ENCODE results near the gene KCNAB2.

KCNAB2 gene

GRCh38 chr1:6080469-6080868, 34.8 kb downstream of the KCNAB2 start:
- H3K27ac ChIP-seq, result no peak overlapping the region
- TF ChIP-seq, protein P1, sequence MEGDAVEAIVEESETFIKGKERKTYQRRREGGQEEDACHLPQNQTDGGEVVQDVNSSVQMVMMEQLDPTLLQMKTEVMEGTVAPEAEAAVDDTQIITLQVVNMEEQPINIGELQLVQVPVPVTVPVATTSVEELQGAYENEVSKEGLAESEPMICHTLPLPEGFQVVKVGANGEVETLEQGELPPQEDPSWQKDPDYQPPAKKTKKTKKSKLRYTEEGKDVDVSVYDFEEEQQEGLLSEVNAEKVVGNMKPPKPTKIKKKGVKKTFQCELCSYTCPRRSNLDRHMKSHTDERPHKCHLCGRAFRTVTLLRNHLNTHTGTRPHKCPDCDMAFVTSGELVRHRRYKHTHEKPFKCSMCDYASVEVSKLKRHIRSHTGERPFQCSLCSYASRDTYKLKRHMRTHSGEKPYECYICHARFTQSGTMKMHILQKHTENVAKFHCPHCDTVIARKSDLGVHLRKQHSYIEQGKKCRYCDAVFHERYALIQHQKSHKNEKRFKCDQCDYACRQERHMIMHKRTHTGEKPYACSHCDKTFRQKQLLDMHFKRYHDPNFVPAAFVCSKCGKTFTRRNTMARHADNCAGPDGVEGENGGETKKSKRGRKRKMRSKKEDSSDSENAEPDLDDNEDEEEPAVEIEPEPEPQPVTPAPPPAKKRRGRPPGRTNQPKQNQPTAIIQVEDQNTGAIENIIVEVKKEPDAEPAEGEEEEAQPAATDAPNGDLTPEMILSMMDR (IDR thresholded peaks at IDR 0.05), result no peak
- TF ChIP-seq ZFX (IDR thresholded peaks at IDR 0.05; ENCODE audit: borderline replicate concordance), result no peak

DNA sequence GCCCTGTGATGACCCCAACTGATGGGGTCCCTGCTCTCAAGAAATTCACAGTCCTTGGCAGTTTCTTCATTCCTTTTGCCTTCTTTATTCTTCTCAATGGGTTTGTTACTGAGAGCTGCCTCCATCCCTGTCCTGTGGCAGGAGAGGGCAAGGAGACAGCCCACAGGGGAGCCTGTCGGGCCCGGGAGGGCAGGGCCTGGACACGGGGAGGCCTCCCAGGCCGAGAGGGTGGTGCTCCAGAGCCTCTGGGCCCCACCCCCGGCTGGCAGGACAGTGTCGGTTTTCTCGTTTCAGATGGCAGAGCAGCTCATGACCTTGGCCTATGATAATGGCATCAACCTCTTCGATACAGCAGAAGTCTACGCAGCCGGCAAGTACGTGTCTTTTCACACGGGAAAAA, 36.2 kb downstream of the KCNAB2 start:
- no peak overlapping the region for H3K27ac ChIP-seq
- TF ChIP-seq, protein P1 (IDR thresholded peaks at IDR 0.05), result no peak
- TF ChIP-seq ZFX (IDR thresholded peaks at IDR 0.05; ENCODE audit: borderline replicate concordance), result no peak

GRCh38 chr1:6082430-6082971, 36.8 kb downstream of the KCNAB2 start:
- TF ChIP-seq, protein P1 (IDR thresholded peaks at IDR 0.05), result peak; percentile 19
- TF ChIP-seq ZFX (IDR thresholded peaks at IDR 0.05; ENCODE audit: borderline replicate concordance), result no peak
- no peak overlapping the region for H3K27ac ChIP-seq

- TF ChIP-seq, protein P1 (IDR thresholded peaks at IDR 0.05), result no peak
- TF ChIP-seq ZFX (IDR thresholded peaks at IDR 0.05; ENCODE audit: borderline replicate concordance), result no peak
- no peak overlapping the region for H3K27ac ChIP-seq
These were observed 37.7 kb downstream of the KCNAB2 start for GRCh38 chr1:6083385-6083784.

- no peak for TF ChIP-seq ZFX (IDR thresholded peaks at IDR 0.05; ENCODE audit: borderline replicate concordance)
- TF ChIP-seq, protein P1 (IDR thresholded peaks at IDR 0.05), result no peak
- no peak overlapping the region for H3K27ac ChIP-seq
These were observed 38.2 kb downstream of the KCNAB2 start for GRCh38 chr1:6083801-6084446.

- no peak for TF ChIP-seq ZFX (IDR thresholded peaks at IDR 0.05; ENCODE audit: borderline replicate concordance)
- TF ChIP-seq, protein P1 (IDR thresholded peaks at IDR 0.05), result no peak
- no peak overlapping the region for H3K27ac ChIP-seq
These were observed 39.2 kb downstream of the KCNAB2 start for GRCh38 chr1:6084781-6085495.

DNA sequence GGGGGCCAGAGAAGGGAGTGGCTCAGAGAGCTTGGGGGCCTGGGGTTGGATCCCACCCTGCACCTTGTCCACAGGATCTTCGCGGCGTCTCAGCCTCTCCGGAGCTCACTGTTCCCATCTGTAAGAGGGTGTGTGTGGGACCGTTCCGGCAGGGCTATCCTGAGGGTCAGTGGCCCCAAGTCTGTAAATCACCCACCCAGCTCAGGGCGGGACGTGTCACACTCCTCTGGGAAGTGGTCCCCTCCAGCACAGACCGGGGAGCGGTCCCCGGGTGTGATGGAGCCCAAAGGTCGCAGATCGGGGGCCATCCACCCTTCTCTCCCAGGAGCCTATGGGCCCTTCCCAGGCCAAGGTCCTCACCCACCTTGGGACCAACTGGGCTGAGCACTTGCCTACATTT, 40.0 kb downstream of the KCNAB2 start:
- TF ChIP-seq, protein P1 (IDR thresholded peaks at IDR 0.05), result no peak
- no peak overlapping the region for H3K27ac ChIP-seq
